NCI-H226 (cell line): ENCODE measurements around the gene PADI3.
A peak's percentile ranks its signal among the peaks of the same experiment; 100 is the strongest.

Experiments used
- DNase-seq: peaks from one replicate; pipeline ENCODE4 v3.0.0-alpha.2; 2015

PADI3 gene

GRCh38 chr1:17248781-17249180, at the start of gene PADI3:
TSS of gene PADI3 (plus strand) at chr1:17249098. CDS start at chr1:17249138, 40 bp downstream.
- no peak for DNase-seq

GRCh38 chr1:17199267-17200044, 49.4 kb upstream of the PADI3 start:
- no peak for DNase-seq

GRCh38 chr1:17200246-17200645, 48.7 kb upstream of the PADI3 start:
- peak; percentile 39 for DNase-seq

GRCh38 chr1:17200756-17201155, 48.1 kb upstream of the PADI3 start:
- DNase-seq = no peak

GRCh38 chr1:17201201-17202021, 47.5 kb upstream of the PADI3 start:
- no peak for DNase-seq

- DNase-seq = no peak
Observed at GRCh38 chr1:17204546-17205440, 44.1 kb upstream of the PADI3 start, which contains the start of gene PADI1. TSS of gene PADI1 (plus strand) at chr1:17205128. CDS start at chr1:17205218, 90 bp downstream.

GRCh38 chr1:17205652-17206051, 43.2 kb upstream of the PADI3 start:
- DNase-seq = no peak

- DNase-seq = no peak
Observed at GRCh38 chr1:17206196-17206595, 42.7 kb upstream of the PADI3 start.

- DNase-seq = no peak
Observed at GRCh38 chr1:17207046-17207445, 41.9 kb upstream of the PADI3 start.

- no peak for DNase-seq
Observed at GRCh38 chr1:17207540-17207939, 41.4 kb upstream of the PADI3 start.

GRCh38 chr1:17207966-17208418, 40.9 kb upstream of the PADI3 start:
- peak; percentile 88 for DNase-seq

- no peak for DNase-seq
Observed at GRCh38 chr1:17208546-17208945, 40.4 kb upstream of the PADI3 start.

GRCh38 chr1:17209430-17209829, 39.5 kb upstream of the PADI3 start:
- no peak for DNase-seq

GRCh38 chr1:17210176-17210575, 38.7 kb upstream of the PADI3 start:
- DNase-seq = no peak

GRCh38 chr1:17211377-17211776, 37.5 kb upstream of the PADI3 start:
- DNase-seq = no peak

GRCh38 chr1:17212009-17212408, 36.9 kb upstream of the PADI3 start:
- DNase-seq = no peak

- DNase-seq = no peak
Observed at GRCh38 chr1:17212487-17213121, 36.3 kb upstream of the PADI3 start.

GRCh38 chr1:17213148-17213781, 35.6 kb upstream of the PADI3 start:
- DNase-seq = no peak

GRCh38 chr1:17213782-17214148, 35.1 kb upstream of the PADI3 start:
- DNase-seq = no peak

GRCh38 chr1:17214876-17215544, 33.9 kb upstream of the PADI3 start:
- DNase-seq = peak; percentile 32

GRCh38 chr1:17215545-17215890, 33.4 kb upstream of the PADI3 start:
- no peak for DNase-seq
